Measurements from ENCODE around the gene SETMAR.

Gene SETMAR

DNA sequence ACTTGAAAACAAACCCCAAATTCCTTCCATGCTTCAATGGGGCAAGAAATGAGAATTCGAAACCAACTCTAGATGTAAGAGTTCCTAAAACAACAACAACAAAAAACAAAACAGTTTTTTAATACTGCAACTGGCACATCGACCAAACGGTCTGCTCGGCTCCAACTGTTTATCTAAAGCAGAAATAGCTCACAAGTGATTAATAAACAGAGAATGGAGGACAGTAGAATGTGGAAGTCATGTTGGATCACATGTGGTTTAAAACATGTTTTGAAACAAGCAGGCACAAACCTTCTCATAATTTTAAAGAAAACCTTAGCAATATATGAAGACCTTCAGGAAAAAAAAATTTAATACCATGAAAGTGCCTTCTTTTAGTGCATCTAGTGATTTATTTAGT is 55.1 kb downstream of the SETMAR start:
- DNase-seq (ENCODE audit: low read depth): no peak
- H3K4me3 ChIP-seq (ENCODE audit: low read length): no peak overlapping the region
- TF ChIP-seq CTCF (conservative IDR thresholded peaks at IDR 0.05; ENCODE audit: low read length): no peak

DNA sequence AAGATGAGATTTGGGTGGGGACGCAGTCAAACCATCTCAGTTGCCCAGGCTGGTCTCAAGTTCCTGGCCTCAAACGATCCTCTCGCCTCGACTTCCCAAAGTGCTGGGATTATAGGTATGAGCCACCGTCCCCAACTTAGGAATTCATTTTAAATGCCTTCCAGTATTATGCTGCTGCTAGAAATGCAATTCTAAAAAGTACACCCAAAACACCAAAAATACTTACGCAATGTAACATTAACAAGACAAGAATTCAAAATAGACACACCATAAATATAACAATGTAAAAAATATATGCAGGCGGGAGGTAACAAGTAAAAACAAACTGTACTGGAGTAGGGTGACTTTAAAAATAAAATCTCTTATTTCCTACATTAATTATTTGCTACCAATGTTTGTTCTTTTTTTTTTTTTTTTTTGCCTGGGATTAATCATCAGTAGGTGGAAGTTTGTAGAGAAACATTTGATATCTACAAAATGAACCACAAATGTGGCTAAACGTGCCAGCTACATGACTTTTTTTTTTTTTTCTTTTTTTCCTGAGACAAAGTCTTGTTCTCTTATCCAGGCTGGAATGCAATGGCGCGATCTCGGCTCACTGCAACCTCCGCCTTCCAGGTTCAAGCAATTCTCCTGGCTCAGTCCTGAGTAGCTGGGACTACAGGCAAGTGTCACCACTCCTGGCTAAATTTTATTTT is 56.8 kb downstream of the SETMAR start:
- H3K4me3 ChIP-seq (ENCODE audit: low read length): no peak overlapping the region
- no peak for DNase-seq (ENCODE audit: low read depth)
- no peak for TF ChIP-seq CTCF (conservative IDR thresholded peaks at IDR 0.05; ENCODE audit: low read length)

DNA sequence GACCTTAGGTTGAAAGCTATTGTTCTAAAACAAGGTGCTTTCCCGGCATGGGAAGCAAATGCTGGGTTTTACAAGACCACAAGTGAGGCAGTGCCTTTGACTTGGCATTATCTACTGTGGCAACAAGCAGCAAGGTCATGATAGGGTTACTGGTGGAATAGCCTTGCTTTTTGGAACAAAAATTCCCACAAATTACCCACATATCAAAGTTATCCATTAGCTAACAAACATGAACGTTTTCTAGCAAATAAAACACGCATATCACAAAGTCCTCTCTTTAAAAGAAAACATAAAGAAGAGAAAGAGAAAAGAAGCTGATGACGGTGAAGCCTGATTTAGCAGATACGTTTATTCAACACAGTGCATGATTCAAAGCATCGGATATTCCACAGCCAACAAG is 57.6 kb downstream of the SETMAR start:
- TF ChIP-seq CTCF (conservative IDR thresholded peaks at IDR 0.05; ENCODE audit: low read length): no peak

DNA sequence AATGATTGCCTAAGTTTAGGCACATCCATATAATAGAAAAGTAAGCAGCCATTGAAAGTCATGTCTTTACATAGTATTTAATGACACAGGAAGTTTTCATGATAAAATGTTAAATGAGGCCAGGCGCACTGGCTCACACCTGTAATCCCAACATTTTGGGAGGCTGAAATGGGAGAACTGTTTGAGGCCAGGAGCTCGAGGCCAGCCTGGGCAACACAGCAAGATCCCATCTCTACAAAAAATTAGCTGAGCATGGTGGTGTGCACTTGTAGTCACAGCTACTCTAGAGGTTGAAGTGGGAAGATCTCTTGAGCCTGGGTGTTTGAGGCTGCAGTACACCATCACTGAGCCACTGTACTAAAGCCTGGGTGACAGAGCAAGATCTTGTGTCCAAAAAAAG is 59.4 kb downstream of the SETMAR start:
- H3K4me3 ChIP-seq (ENCODE audit: low read length): no peak overlapping the region
- no peak for TF ChIP-seq CTCF (conservative IDR thresholded peaks at IDR 0.05; ENCODE audit: low read length)
- no peak for DNase-seq (ENCODE audit: low read depth)

More for the DNA sequence above, 57.6 kb downstream of the SETMAR start:
- H3K4me3 ChIP-seq (ENCODE audit: low read length): no peak overlapping the region
- DNase-seq (ENCODE audit: low read depth): no peak

Data from AG10803 (cell line).